C4-2B (cell line): ENCODE data around the gene PPP1R12B.
"Not testable (repeated sequence)": the region's sequence is repeated elsewhere in the genome, so short reads cannot be mapped to it uniquely, and the experiment has no call there.

Source experiments
- ZFX ChIP-seq: fragments of 450-650 bp; IDR thresholded peaks from 2 replicates; pipeline ENCODE4 v1.6.1; 2017
- TF ChIP-seq, protein P1 (sequence below): fragments of 450-650 bp; conservative IDR thresholded peaks from 2 replicates; pipeline ENCODE4 v1.5.1; 2017; ENCODE audit warnings: mild to moderate bottlenecking

DNA sequence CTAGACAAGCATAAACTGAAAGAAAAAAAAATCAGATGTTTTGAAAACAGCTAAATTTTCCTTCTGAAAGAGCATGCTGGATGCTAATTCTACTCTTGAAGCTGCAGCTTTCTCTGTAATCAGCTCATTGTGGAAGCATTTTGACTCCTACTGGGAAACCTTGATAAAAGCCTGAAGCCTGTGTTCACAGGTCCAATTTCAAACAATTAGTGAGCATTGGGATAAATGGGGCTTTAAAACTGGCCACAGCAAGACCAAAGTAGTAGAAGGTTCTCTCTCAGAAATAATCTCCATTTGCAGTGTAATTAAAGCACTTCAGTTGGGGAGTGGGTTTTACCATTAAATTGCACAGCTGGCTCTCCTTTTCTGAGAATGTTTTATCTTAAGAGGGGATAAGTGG lies 110.2 kb downstream of the PPP1R12B start:
- TF ChIP-seq, protein P1, sequence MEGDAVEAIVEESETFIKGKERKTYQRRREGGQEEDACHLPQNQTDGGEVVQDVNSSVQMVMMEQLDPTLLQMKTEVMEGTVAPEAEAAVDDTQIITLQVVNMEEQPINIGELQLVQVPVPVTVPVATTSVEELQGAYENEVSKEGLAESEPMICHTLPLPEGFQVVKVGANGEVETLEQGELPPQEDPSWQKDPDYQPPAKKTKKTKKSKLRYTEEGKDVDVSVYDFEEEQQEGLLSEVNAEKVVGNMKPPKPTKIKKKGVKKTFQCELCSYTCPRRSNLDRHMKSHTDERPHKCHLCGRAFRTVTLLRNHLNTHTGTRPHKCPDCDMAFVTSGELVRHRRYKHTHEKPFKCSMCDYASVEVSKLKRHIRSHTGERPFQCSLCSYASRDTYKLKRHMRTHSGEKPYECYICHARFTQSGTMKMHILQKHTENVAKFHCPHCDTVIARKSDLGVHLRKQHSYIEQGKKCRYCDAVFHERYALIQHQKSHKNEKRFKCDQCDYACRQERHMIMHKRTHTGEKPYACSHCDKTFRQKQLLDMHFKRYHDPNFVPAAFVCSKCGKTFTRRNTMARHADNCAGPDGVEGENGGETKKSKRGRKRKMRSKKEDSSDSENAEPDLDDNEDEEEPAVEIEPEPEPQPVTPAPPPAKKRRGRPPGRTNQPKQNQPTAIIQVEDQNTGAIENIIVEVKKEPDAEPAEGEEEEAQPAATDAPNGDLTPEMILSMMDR, result not testable (repeated sequence)
- TF ChIP-seq ZFX, result not testable (repeated sequence)
